IMR-90 (cell line): ENCODE measurements around the gene ALKAL2. TPM values are rescaled to one million over a fixed set of nuclear protein-coding genes. Genes with fewer than 3 reads are reported as not detected.

ENCODE experiments used
- ATAC-seq: fragments of 200-7000 bp; cut with Tn5 transposase; 2 replicates; pipeline ENCODE4 v1.9.1; 2020; ENCODE audit warnings: low read depth, mild to moderate bottlenecking, moderate library complexity
- BruUV-seq: library from RNA; stranded (reverse); fragments of 400-500 nt; replicated peaks from 2 replicates; lab custom pipeline; 2021; lab: Mats Ljungman, UMichigan
- CTCF ChIA-PET: fragments of 300-600 bp; formaldehyde crosslinking; extraction: SDS; loops from one replicate; lab custom pipeline; 2021; ENCODE audit warnings: antibody characterized with exemption; lab: Yijun Ruan, JAX
- POLR2A ChIA-PET: fragments of 300-600 bp; sonication (Branson Sonifier 250); formaldehyde crosslinking; loops from one replicate; lab custom pipeline; 2022; ENCODE audit warnings: antibody characterized with exemption; ENCODE audit not compliant: unreplicated experiment; lab: Charles Lee
- DNase-seq: peaks from one replicate; pipeline ENCODE4 v3.0.0; 2013
- H2AFZ ChIP-seq: replicated peaks from 2 replicates; pipeline ENCODE3; 2013; ENCODE audit warnings: low read length, mild to moderate bottlenecking; ENCODE audit not compliant: poor library complexity
- H2AK5ac ChIP-seq: 2 replicates; pipeline ENCODE4 v1.6.1; 2013; ENCODE audit warnings: low read depth, low read length, inconsistent platforms
- H2AK9ac ChIP-seq: replicated peaks from 2 replicates; pipeline ENCODE3; 2013; ENCODE audit warnings: mild to moderate bottlenecking, low read depth, low read length, moderate library complexity; ENCODE audit not compliant: poor library complexity
- H2BK120ac ChIP-seq: 2 replicates; pipeline ENCODE4 v1.6.1; 2013; ENCODE audit warnings: low read depth, low read length, inconsistent platforms
- H2BK15ac ChIP-seq: 3 replicates; pipeline ENCODE4 v1.6.1; 2013; ENCODE audit warnings: low read depth, low read length, inconsistent platforms
- H2BK20ac ChIP-seq: 2 replicates; pipeline ENCODE4 v1.6.1; 2013; ENCODE audit warnings: low read depth, mild to moderate bottlenecking, inconsistent platforms, low read length, moderate library complexity
- H2BK5ac ChIP-seq: 2 replicates; pipeline ENCODE4 v1.6.1; 2013; ENCODE audit warnings: mild to moderate bottlenecking, low read depth, low read length, inconsistent platforms; ENCODE audit not compliant: poor library complexity, severe bottlenecking
- H3K14ac ChIP-seq: replicated peaks from 2 replicates; pipeline ENCODE4 v1.6.1; 2013; ENCODE audit warnings: low read depth, low read length, inconsistent platforms
- H3K18ac ChIP-seq: 2 replicates; pipeline ENCODE4 v1.6.1; 2013; ENCODE audit warnings: low read depth, low read length, control low read depth
- H3K23ac ChIP-seq: 2 replicates; pipeline ENCODE4 v1.6.1; 2013; ENCODE audit warnings: low read depth, low read length, inconsistent platforms
- H3K27ac ChIP-seq: 2 replicates; pipeline ENCODE4 v1.5.1; 2013; ENCODE audit warnings: mild to moderate bottlenecking, control low read depth, low read length; ENCODE audit not compliant: insufficient read depth
- H3K27me3 ChIP-seq: 2 replicates; pipeline ENCODE4 v1.6.1; 2013; ENCODE audit warnings: low read length; ENCODE audit not compliant: control insufficient read depth, insufficient read depth
- H3K36me3 ChIP-seq: 2 replicates; pipeline ENCODE4 v1.6.1; 2013; ENCODE audit warnings: low read length, mixed read lengths; ENCODE audit not compliant: control insufficient read depth, insufficient read depth
- H3K4ac ChIP-seq: 2 replicates; pipeline ENCODE4 v1.6.1; 2013; ENCODE audit warnings: low read depth, low read length, inconsistent platforms
- H3K4me1 ChIP-seq: 2 replicates; pipeline ENCODE4 v1.6.1; 2013; ENCODE audit warnings: low read length, mixed read lengths; ENCODE audit not compliant: control insufficient read depth, insufficient read depth
- H3K4me2 ChIP-seq: 2 replicates; pipeline ENCODE4 v1.6.1; 2013; ENCODE audit warnings: low read depth, mild to moderate bottlenecking, control low read depth, low read length, moderate library complexity
- H3K4me3 ChIP-seq: 2 replicates; pipeline ENCODE4 v1.5.1; 2013; ENCODE audit warnings: low read depth, mild to moderate bottlenecking, control low read depth, low read length, moderate library complexity; ENCODE audit not compliant: insufficient read depth
- H3K56ac ChIP-seq: 2 replicates; pipeline ENCODE4 v1.6.1; 2013; ENCODE audit warnings: low read length, inconsistent platforms; ENCODE audit not compliant: insufficient read depth; ENCODE audit errors: extremely low read depth
- H3K79me1 ChIP-seq, 2 experiments: 2 replicates each; pipeline ENCODE4 v1.6.1; 2013; ENCODE audit warnings: low read length in 2 of 2, inconsistent platforms in 1 of 2, low read depth in 1 of 2
- H3K9ac ChIP-seq: 2 replicates; pipeline ENCODE4 v1.6.1; 2013; ENCODE audit warnings: low read depth, low read length, control low read depth
- H3K9me1 ChIP-seq: 2 replicates; pipeline ENCODE4 v1.6.1; 2013; ENCODE audit warnings: low read length, inconsistent platforms; ENCODE audit not compliant: insufficient read depth
- H3K9me3 ChIP-seq: 2 replicates; pipeline ENCODE4 v1.6.1; 2013; ENCODE audit warnings: low read length; ENCODE audit not compliant: control insufficient read depth, insufficient read depth
- H4K20me1 ChIP-seq: 2 replicates; pipeline ENCODE4 v1.6.1; 2013; ENCODE audit warnings: low read length, inconsistent platforms; ENCODE audit not compliant: insufficient read depth
- H4K5ac ChIP-seq: 2 replicates; pipeline ENCODE4 v1.6.1; 2013; ENCODE audit warnings: mild to moderate bottlenecking, low read depth, low read length, control low read depth
- H4K8ac ChIP-seq, 2 experiments: 2 replicates each; pipeline ENCODE4 v1.6.1; 2013; ENCODE audit warnings: low read depth in 2 of 2, low read length in 2 of 2, control low read depth in 1 of 2, inconsistent platforms in 1 of 2
- H4K91ac ChIP-seq: 2 replicates; pipeline ENCODE4 v1.6.1; 2013; ENCODE audit warnings: low read depth, low read length, inconsistent platforms; ENCODE audit not compliant: insufficient read depth
- CEBPB ChIP-seq: IDR thresholded peaks from 2 replicates; pipeline ENCODE4 v1.6.1; 2012; ENCODE audit warnings: low read depth, low read length, improper control_type of control experiment
- CTCF ChIP-seq: conservative IDR thresholded peaks from 2 replicates; pipeline ENCODE4 v1.5.1; 2012; ENCODE audit warnings: mild to moderate bottlenecking, low read depth, low read length, improper control_type of control experiment
- MAZ ChIP-seq: IDR thresholded peaks from 2 replicates; pipeline ENCODE4 v1.6.1; 2012; ENCODE audit warnings: low read depth, mild to moderate bottlenecking, low read length, improper control_type of control experiment, moderate library complexity, borderline replicate concordance
- RAD21 ChIP-seq: IDR thresholded peaks from 2 replicates; pipeline ENCODE4 v1.6.1; 2012; ENCODE audit warnings: low read length, improper control_type of control experiment
- SMC3 ChIP-seq: fragments of 150-350 bp; IDR thresholded peaks from 2 replicates; pipeline ENCODE4 v1.6.1; 2016; ENCODE audit warnings: low read depth, mild to moderate bottlenecking, antibody characterized with exemption, low read length, moderate library complexity
- WGBS, 2 experiments: methylation state at CpG; one replicate each; pipeline versions ENCODE4 v1.1.5 to v1.1.7; 2013; ENCODE audit warnings: missing lambda C conversion rate in 2 of 2; ENCODE audit not compliant: insufficient read length in 1 of 2; ENCODE audit errors: extremely low coverage in 2 of 2; 5-methylcytosine and 5-hydroxymethylcytosine counted together
- dilution Hi-C: fragments of 300-500 bp; cut with HindIII; formaldehyde crosslinking; loops from one replicate; pipeline ENCODE4 v1.14.3; 2018; ENCODE audit warnings: low sequenced_read_pairs; ENCODE audit not compliant: unreplicated experiment
- in situ Hi-C: fragments of 300-500 bp; cut with MboI; formaldehyde crosslinking; loops from 3 replicates; pipeline ENCODE4 v1.14.3; 2019; ENCODE audit warnings: low sequenced_read_pairs, inconsistent platforms, mixed read lengths
- intact Hi-C: fragments of 100-400 bp; cut with micrococcal nuclease; formaldehyde crosslinking; loops from 2 replicates; pipeline ENCODE4 v1.10.0; 2022
- polyA plus RNA-seq, 3 experiments: library from polyadenylated mRNA; depleted of rRNA; stranded (reverse); fragments of >200 nt; gene quantifications; 2 replicates each; pipeline ENCODE4 v1.2.3, GENCODE V29; 2012; ENCODE audit warnings: low replicate concordance in 1 of 3
- total RNA-seq: library from RNA; depleted of rRNA; stranded (reverse); fragments of >200 nt; gene quantifications from 2 replicates; pipeline ENCODE4 v1.2.3, GENCODE V29; 2012

The ALKAL2 gene
- total and polyA plus RNA-seq, 2 of the 4 experiments (the other 2 are of a cell fraction), result not detected

DNA sequence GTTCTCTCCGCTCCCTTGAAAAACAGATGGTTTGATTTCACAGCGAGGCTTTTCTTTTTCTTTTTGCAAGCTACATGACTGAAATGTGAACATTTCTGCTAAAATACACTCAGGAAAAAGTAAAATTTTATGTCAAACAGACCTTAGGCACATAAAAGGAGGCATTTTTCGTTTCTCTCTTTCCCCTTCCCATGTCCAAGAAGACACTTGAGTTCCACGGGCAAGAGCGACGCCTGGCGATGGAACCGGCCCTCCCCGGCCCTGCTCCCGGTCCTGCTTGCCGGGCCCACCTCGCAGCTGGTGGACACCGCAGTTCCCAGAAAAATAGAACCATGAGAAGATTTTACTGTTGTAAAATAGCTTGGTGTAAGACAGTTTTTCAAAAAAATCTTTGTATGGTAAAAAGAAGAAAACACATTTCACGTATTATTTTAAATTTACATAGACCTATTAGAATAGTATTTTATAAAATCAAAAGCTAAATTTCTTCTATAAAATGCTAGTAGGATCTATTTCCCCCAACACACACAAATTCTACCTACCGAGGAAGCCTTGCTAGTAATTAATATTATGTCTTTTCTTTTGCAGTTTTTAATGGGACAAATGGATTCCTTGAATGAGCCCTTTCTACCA, 2.3 kb upstream of the ALKAL2 start:
- dilution Hi-C loops, result no loop called here
- ChIA-PET CTCF (interaction anchor here (0.6 to 2.4 kb wide), 9 partner anchors 23 to 273 kb away, joined by 3 to 9 read pairs (median 3); no protein-coding TSS in a partner anchor), POLR2A (no interaction called here)
- Histone ChIP-seq H2BK5ac (no peak overlapping the region), H3K4me1 (peaks cover 7% of the 10 kb centered on the region), H3K4me2 (peak overlapping the region; percentile 88), H4K8ac (no peak overlapping the region), H3K9me1 (no peaks in the 10 kb centered on the region), H3K18ac (no peak overlapping the region), H3K4ac (no peak overlapping the region), H3K9me3 (no peaks in the 10 kb centered on the region), H3K23ac (no peak overlapping the region), H4K5ac (no peak overlapping the region), H4K91ac (no peak overlapping the region), H2BK20ac (no peak overlapping the region), H2AK9ac (no peak overlapping the region), H3K56ac (no peak overlapping the region), H4K20me1 (no peaks in the 10 kb centered on the region), H2BK120ac (no peak overlapping the region), H3K79me1 (no peaks in the 10 kb centered on the region), H3K27ac (no peak overlapping the region), H2AFZ (peak overlapping the region; percentile 89), H2BK15ac (no peak overlapping the region), H3K4me3 (peak overlapping the region; percentile 50), H3K9ac (no peak overlapping the region), H3K14ac (no peak overlapping the region), H2AK5ac (no peak overlapping the region), H3K36me3 (no peaks in the 10 kb centered on the region), H3K27me3 (peaks cover 24% of the 10 kb centered on the region)
- no peak for TF ChIP-seq CEBPB
- TF ChIP-seq MAZ, result peak; percentile 44; the same call in 1 of the 2 replicates
- TF ChIP-seq CTCF, result peak; percentile 91
- TF ChIP-seq RAD21, result peak; percentile 89
- peak; percentile 71 for TF ChIP-seq SMC3
- WGBS, 2 experiments, result no CpG with 5 or more reads among the region's 15 CpGs
- no TSS peak for BruUV-seq
- intact Hi-C loops, result loop anchor here (1.0 to 5.0 kb wide), 4 partner anchors 26 to 1257 kb away; partner anchors contain the start of genes ACP1 and SH3YL1
- DNase-seq, result peak; percentile 78
- peak; percentile 83 for ATAC-seq
- in situ Hi-C loops, result no loop called here
